ENCODE results near the gene SLC44A1.
A peak's percentile ranks its signal among the peaks of the same experiment; 100 is the strongest.

SLC44A1 gene

GRCh38 chr9:105278751-105279150 is 34.3 kb downstream of the SLC44A1 start:
- TF ChIP-seq CTCF (IDR thresholded peaks at IDR 0.05; ENCODE audit: low read length, missing control alignments), result no peak
- DNase-seq (ENCODE audit: low read depth), result no peak

DNA sequence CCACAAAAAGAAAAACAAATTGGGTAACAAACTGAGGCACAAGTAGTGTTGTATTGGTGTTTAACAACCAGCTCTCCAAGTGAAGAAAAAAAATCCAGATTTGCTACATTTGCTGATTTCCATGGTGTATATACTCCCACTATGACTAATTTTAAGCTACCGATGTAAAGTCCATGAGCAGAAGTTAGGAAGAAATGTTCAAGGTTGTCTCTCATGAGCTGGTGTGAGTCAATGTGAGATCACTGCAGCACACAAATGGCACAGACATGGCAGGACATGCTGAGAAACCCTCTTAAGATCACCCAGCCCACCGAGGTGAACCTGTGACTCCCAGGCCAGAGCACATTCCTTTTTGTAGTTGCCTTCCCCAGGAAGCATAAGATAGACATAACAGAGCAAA is 36.2 kb downstream of the SLC44A1 start:
- DNase-seq (ENCODE audit: low read depth), result peak; percentile 36
- TF ChIP-seq CTCF (IDR thresholded peaks at IDR 0.05; ENCODE audit: low read length, missing control alignments), result no peak
- H3K4me3 ChIP-seq (replicated peaks; ENCODE audit: low read depth, low read length), result no peak overlapping the region

More at GRCh38 chr9:105278751-105279150, 34.3 kb downstream of the SLC44A1 start:
- H3K4me3 ChIP-seq (replicated peaks; ENCODE audit: low read depth, low read length), result no peak overlapping the region

DNA sequence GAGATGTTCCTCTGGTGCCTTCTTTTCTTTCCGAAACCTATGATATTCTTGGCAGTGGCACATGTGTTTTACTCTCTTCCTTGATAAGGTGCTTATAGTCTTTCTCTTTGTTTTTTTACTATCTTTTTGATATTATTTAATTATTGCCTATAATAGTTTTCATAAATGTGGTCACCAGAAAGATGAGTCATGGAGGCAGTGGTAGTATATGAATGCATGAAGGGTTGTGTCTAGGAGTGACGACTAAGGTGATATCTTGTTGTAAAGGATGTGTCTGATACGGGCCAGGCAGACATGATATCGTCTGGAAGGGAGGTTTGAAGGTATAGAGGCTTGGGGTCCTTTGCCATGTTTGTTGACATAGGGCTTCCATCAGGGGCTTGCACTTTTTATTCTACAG is 36.8 kb downstream of the SLC44A1 start:
- no peak for DNase-seq (ENCODE audit: low read depth)
- no peak for TF ChIP-seq CTCF (IDR thresholded peaks at IDR 0.05; ENCODE audit: low read length, missing control alignments)
- H3K4me3 ChIP-seq (replicated peaks; ENCODE audit: low read depth, low read length), result no peak overlapping the region

DNA sequence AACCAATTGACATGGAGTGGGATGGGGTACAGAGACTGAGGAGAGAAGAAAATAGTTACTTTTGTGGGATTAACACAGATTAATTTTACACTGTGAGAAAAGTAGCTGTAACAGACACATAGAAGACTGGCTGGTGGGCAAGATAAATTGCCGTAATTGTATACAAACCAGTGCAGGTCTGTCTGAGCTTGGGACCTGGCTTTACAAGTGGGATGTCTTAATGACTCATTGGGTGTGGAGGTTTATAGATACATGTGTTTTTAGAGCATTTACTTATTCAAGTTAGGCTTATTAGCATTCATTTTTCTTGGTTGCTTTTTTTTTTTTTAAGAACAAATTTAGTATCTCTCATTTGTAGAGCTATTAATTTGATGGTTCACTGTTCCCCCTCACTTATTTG is 37.5 kb downstream of the SLC44A1 start:
- no peak for DNase-seq (ENCODE audit: low read depth)
- no peak for TF ChIP-seq CTCF (IDR thresholded peaks at IDR 0.05; ENCODE audit: low read length, missing control alignments)
- no peak overlapping the region for H3K4me3 ChIP-seq (replicated peaks; ENCODE audit: low read depth, low read length)

DNA sequence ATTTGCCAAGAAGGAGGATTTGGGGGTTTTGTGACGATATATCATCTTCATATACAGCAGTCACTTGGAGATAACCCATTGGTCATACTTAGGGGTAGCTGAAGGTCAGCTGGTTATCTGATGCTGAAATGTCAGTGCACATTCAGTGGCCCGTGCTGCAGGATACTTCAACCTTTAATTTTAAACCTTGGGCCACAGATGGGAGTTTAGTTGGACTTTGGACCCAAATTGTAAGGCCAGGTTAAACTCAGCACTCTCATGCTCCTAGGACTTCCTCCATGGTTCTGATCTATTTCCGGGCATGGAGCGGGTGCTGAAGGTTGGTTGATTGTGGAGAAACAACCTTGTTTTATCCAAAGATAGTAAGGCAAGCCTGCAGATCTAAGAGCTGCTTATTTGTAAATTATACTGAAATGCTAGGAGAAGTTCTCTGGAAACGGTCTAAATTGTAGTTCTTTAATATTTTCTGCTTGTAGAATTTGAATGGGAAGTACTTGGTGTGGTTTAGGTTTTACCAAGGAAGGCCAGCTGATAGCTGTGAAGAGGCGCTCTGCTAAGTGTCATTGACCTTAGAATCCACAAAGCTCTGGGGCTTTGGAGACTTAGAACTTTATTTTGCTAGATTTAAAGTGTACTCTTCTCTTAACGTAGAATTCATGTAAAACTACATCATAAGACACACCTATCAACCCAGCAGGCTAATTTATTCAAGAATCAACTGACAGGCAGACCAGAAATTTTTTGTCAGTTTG is 38.6 kb downstream of the SLC44A1 start:
- no peak overlapping the region for H3K4me3 ChIP-seq (replicated peaks; ENCODE audit: low read depth, low read length)
- DNase-seq (ENCODE audit: low read depth), result no peak
- no peak for TF ChIP-seq CTCF (IDR thresholded peaks at IDR 0.05; ENCODE audit: low read length, missing control alignments)

- no peak for DNase-seq (ENCODE audit: low read depth)
- no peak for TF ChIP-seq CTCF (IDR thresholded peaks at IDR 0.05; ENCODE audit: low read length, missing control alignments)
- no peak overlapping the region for H3K4me3 ChIP-seq (replicated peaks; ENCODE audit: low read depth, low read length)
Measured at GRCh38 chr9:105283795-105284194, 39.3 kb downstream of the SLC44A1 start.

DNA sequence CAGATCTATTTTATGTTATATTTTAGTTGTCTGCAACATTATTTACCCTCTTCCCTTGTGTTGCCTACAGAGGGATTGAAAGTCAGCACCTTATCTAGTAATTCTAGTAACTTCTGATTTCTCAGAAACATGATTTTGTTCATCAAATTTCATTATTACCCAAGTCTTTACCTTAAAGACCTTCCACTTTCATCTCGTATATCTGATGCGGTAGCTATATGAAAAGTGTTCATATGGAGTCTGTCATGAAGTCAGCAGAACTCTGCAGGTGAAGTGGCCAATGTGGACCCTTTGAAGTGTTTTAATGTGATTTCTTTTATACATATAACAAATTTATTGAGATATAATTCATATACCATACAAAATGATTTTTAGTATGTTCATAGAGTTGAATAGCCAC is 40.0 kb downstream of the SLC44A1 start:
- TF ChIP-seq CTCF (IDR thresholded peaks at IDR 0.05; ENCODE audit: low read length, missing control alignments), result no peak
- no peak for DNase-seq (ENCODE audit: low read depth)
- no peak overlapping the region for H3K4me3 ChIP-seq (replicated peaks; ENCODE audit: low read depth, low read length)

Measured in fibroblast of pulmonary artery (primary cell).